Hippocampal formation (tissue), 2 donors: ENCODE results near the gene TSC22D2.

Experiments
- DNase-seq, 2 donors: peaks; one replicate each; lab custom pipeline; 2025; lab: John Stamatoyannopoulos, UW

Gene TSC22D2

DNA sequence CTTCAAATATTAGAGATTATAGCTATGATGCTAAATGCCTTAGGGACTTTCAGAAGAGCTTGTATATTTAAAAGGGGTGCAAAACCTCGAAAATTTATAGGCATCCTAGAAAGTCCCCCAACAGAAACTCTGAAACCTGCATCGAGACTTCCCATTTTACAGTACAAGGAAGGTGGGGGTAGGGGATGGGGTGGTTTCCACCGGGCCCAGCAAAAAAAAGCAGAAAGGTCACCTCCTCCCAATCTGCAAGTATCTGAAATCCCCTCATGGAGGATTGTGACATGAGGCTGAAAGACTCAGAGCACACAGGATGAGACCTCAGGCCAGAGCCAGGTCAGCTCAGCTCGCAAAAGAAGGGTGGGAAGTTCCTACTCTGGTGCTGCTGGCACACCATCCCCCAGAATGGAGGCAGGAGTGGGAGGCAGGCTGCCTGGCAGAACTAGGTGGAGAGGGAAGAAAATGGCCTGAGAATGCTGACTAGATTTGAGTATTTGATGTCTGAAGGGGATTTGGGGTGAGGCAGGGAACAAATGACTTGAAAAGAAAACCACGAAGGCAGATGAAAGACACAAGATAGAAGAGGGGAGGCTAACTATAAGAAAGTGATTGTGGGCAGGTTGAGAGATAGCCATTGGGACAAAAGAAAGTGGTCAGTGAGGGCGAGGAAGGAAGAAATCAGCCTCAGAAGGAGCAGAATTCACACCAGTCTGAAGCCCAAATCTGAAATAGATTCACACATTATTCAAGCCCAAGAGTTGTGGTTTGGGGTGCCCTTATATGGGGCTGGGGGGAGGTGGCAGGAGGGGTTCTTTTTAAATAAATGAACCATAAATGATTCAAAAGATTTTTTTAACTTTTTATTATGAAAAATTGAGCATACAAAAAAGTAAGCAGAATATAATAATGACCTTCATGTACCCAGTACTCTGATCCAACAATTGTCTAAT, 22.5 kb upstream of the TSC22D2 start:
- DNase-seq = no peak

GRCh38 chr3:150388498-150389418, 19.3 kb upstream of the TSC22D2 start:
- DNase-seq = no peak

GRCh38 chr3:150390087-150390486, 18.0 kb upstream of the TSC22D2 start:
- no peak for DNase-seq

- no peak for DNase-seq
Observed at GRCh38 chr3:150391161-150391560, 16.9 kb upstream of the TSC22D2 start.

DNA sequence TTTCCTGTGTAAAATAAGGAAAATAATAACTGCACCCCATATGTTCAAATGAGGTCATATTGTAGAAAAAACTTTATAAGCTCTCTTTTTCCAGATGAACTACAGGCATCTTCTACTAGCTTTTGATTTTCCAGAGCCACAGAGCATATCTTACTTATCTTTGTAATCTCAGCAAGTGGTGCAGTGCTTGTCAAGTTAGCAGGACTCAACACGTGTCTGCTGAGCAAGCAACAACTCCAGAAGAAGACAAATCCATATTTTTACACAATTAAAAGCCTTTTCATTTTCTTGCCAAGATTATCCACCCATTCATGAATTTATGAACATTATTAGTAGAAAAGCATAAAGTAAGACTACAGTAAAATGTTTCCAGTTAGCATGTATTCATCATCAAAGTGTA, 14.4 kb upstream of the TSC22D2 start:
- DNase-seq = no peak

DNA sequence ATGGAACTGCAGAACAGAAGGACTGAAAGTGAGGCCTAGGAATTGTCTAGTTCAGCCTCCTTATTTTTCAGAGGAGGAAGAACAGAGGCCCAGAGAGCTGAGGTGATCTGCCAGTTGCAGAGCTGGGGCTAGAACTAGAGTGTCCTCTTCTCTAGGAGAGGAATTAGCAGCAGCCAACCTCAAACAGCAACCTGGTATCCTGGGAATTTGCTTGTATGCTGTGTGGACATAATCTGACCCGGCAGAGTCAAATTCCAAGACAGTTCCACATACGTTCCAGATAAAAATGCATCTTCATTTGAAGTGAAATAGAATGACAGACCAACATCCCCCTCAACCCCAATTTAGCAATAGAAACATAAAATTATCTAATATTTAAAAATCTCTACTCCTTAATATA, 13.5 kb upstream of the TSC22D2 start:
- no peak for DNase-seq

- DNase-seq = no peak
Observed at GRCh38 chr3:150396491-150396890, 11.6 kb upstream of the TSC22D2 start.

GRCh38 chr3:150396956-150397550, 11.0 kb upstream of the TSC22D2 start:
- no peak for DNase-seq

DNA sequence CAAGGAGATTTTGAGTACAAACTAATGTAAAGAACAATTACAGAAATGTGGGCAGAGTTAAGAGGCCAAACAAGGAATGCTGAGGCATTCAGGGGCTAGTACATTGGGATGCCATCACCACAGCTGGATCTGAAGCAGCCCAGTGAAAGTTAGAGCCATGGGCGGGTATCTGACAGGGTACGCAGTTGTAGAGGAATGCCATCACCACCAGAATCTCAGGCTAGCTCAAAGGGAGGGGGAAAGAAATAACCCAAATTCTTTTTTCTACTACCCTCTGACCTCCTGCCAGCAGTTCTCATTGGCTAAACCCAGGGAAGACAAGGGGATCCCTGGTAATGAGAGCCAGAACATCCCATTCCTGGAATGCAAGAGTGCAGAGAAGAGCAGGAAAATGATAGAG, 9.0 kb upstream of the TSC22D2 start:
- no peak for DNase-seq

DNA sequence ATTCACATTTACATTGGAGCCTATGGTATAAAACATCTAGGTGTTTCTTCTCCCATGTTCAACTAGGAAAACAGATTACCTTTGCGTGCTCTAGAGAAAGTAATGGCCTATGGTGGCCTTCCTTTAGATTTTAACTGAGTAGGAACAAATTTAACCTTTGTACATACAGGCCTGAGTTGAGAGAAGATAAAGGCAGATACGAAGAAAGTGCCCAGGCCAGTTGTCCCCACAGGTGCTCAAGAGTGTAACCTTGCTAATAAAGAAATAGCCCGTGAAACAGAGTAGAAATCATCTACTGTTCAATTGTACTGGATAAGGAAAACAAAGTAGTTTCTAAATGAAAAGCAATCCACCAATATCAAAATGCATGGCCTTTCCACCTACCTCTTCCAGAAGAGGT, 6.8 kb upstream of the TSC22D2 start:
- DNase-seq = no peak

- no peak for DNase-seq
Observed at GRCh38 chr3:150402217-150402616, 5.9 kb upstream of the TSC22D2 start.

DNA sequence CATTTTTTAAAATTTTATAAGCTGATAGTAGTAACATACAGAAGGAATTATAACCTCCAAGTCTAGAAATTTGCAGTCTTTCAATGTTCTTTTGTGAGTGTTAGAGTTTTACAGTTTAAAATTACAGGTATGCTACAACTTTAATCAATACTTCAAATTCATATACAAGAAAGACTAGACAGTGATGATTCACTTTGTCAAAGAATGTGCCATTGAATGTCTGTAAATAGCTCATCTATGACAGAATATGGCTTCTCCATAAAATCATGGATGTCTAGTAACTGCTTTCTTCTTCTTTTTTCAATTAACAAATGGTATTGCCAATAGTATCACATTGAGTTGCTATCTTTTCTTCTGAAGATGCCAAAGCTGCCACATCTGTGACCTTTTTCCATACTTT, 4.1 kb upstream of the TSC22D2 start:
- no peak for DNase-seq

DNA sequence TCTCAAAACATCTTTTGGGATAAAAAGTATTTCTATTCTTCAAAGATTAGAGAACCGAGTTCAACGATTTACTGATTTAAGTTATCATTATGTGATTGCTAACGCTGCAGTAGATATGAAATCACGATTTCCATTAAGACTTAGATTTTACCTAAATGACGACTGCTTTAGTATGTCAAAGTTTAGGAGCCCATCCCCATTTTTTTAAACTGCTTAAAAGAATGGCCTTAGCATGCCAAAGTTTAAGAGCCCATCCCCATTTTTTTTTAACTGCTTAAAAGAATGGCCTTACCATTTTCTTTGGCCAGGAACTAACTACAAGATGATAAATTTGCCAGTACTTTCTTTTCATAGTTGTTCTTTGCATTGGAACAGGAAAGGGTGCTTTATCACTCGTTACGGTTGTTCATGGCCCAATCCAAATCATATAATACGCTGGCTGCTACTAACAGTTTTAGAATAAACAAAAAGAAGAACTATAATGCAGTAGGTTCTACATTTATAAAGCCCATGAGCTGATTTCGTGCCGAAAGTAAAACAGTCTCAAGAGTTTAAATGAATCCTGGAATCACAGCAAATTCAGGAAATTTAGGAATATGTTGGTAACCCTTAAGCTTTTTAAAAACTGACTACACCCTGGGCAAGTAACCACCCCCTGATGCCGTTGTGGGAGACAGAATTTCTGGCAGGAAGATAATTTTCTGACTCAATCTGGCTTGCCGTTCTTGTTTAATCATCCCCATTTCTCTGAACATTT, 869 bp upstream of the TSC22D2 start:
- DNase-seq = peak in 1 of 2 donors; percentile 63

DNA sequence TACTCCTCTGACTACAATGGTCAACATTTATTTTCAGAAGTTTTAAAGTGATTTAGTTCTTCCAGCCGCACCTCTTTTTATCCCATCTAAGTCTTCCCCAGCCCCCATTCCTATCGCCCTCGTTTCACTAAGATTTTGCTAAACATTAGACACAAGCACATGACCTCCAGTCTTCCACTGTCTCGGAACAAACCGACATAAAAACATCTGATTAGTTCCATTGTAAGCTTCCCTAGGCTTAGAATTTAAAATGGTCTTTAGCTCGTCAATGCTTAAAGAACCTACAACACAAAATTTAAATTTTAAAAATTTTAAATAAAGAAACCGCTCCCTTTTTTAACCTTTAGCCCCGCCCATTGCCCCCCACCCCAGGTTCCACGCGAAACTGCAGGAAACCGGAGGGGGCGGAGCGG, 284 bp upstream of the TSC22D2 start:
- DNase-seq = no peak

GRCh38 chr3:150409125-150409511, 1.0 kb downstream of the TSC22D2 start:
- DNase-seq = no peak

DNA sequence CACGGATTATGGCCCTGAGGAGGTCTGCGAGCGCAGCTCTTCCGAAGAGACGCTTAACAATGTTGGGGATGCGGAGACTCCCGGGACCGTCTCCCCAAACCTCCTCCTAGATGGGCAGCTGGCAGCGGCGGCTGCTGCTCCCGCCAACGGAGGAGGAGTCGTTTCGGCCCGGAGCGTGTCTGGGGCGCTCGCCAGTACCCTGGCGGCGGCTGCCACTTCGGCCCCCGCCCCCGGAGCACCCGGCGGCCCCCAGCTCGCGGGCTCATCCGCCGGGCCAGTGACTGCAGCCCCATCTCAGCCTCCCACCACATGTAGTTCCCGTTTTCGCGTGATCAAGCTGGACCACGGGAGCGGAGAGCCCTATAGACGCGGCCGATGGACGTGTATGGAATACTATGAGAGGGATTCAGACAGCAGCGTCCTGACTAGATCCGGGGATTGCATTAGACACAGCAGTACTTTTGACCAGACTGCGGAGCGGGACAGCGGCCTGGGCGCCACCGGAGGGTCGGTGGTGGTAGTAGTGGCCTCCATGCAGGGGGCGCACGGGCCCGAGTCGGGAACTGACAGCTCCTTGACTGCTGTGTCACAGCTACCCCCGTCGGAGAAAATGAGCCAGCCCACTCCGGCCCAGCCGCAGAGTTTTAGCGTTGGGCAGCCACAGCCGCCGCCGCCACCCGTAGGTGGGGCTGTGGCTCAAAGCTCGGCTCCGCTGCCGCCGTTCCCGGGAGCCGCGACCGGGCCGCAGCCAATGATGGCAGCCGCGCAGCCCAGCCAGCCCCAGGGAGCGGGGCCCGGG, 1.6 kb downstream of the TSC22D2 start:
- DNase-seq = peak; percentile 76 to 82

GRCh38 chr3:150410311-150411105, 2.4 kb downstream of the TSC22D2 start:
- DNase-seq = peak in 1 of 2 donors; percentile 19

- no peak for DNase-seq
Observed at GRCh38 chr3:150411106-150411460, 3.0 kb downstream of the TSC22D2 start.

GRCh38 chr3:150411546-150411945, 3.4 kb downstream of the TSC22D2 start:
- no peak for DNase-seq

- no peak for DNase-seq
Observed at GRCh38 chr3:150411976-150412375, 3.9 kb downstream of the TSC22D2 start.
